IMR-90 (cell line): ENCODE data around the gene ENPEP. TPM values are rescaled to one million over a fixed set of nuclear protein-coding genes. Genes with fewer than 3 reads are reported as not detected.
"Not testable (repeated sequence)": the region's sequence is repeated elsewhere in the genome, so short reads cannot be mapped to it uniquely, and the experiment has no call there.

Experiments
- ATAC-seq: fragments of 200-7000 bp; cut with Tn5 transposase; 2 replicates; pipeline ENCODE4 v1.9.1; 2020; ENCODE audit warnings: low read depth, mild to moderate bottlenecking, moderate library complexity
- BruUV-seq: library from RNA; stranded (reverse); fragments of 400-500 nt; replicated peaks from 2 replicates; lab custom pipeline; 2021; lab: Mats Ljungman, UMichigan
- CTCF ChIA-PET: fragments of 300-600 bp; formaldehyde crosslinking; extraction: SDS; loops from one replicate; lab custom pipeline; 2021; ENCODE audit warnings: antibody characterized with exemption; lab: Yijun Ruan, JAX
- POLR2A ChIA-PET: fragments of 300-600 bp; sonication (Branson Sonifier 250); formaldehyde crosslinking; loops from one replicate; lab custom pipeline; 2022; ENCODE audit warnings: antibody characterized with exemption; ENCODE audit not compliant: unreplicated experiment; lab: Charles Lee
- DNase-seq: peaks from one replicate; pipeline ENCODE4 v3.0.0; 2013
- H2AFZ ChIP-seq: replicated peaks from 2 replicates; pipeline ENCODE3; 2013; ENCODE audit warnings: low read length, mild to moderate bottlenecking; ENCODE audit not compliant: poor library complexity
- H2AK5ac ChIP-seq: 2 replicates; pipeline ENCODE4 v1.6.1; 2013; ENCODE audit warnings: low read depth, low read length, inconsistent platforms
- H2AK9ac ChIP-seq: replicated peaks from 2 replicates; pipeline ENCODE3; 2013; ENCODE audit warnings: mild to moderate bottlenecking, low read depth, low read length, moderate library complexity; ENCODE audit not compliant: poor library complexity
- H2BK120ac ChIP-seq: 2 replicates; pipeline ENCODE4 v1.6.1; 2013; ENCODE audit warnings: low read depth, low read length, inconsistent platforms
- H2BK15ac ChIP-seq: 3 replicates; pipeline ENCODE4 v1.6.1; 2013; ENCODE audit warnings: low read depth, low read length, inconsistent platforms
- H2BK20ac ChIP-seq: 2 replicates; pipeline ENCODE4 v1.6.1; 2013; ENCODE audit warnings: low read depth, mild to moderate bottlenecking, inconsistent platforms, low read length, moderate library complexity
- H2BK5ac ChIP-seq: 2 replicates; pipeline ENCODE4 v1.6.1; 2013; ENCODE audit warnings: mild to moderate bottlenecking, low read depth, low read length, inconsistent platforms; ENCODE audit not compliant: poor library complexity, severe bottlenecking
- H3K14ac ChIP-seq: replicated peaks from 2 replicates; pipeline ENCODE4 v1.6.1; 2013; ENCODE audit warnings: low read depth, low read length, inconsistent platforms
- H3K18ac ChIP-seq: 2 replicates; pipeline ENCODE4 v1.6.1; 2013; ENCODE audit warnings: low read depth, low read length, control low read depth
- H3K23ac ChIP-seq: 2 replicates; pipeline ENCODE4 v1.6.1; 2013; ENCODE audit warnings: low read depth, low read length, inconsistent platforms
- H3K27ac ChIP-seq: 2 replicates; pipeline ENCODE4 v1.5.1; 2013; ENCODE audit warnings: mild to moderate bottlenecking, control low read depth, low read length; ENCODE audit not compliant: insufficient read depth
- H3K27me3 ChIP-seq: 2 replicates; pipeline ENCODE4 v1.6.1; 2013; ENCODE audit warnings: low read length; ENCODE audit not compliant: control insufficient read depth, insufficient read depth
- H3K36me3 ChIP-seq: 2 replicates; pipeline ENCODE4 v1.6.1; 2013; ENCODE audit warnings: low read length, mixed read lengths; ENCODE audit not compliant: control insufficient read depth, insufficient read depth
- H3K4ac ChIP-seq: 2 replicates; pipeline ENCODE4 v1.6.1; 2013; ENCODE audit warnings: low read depth, low read length, inconsistent platforms
- H3K4me1 ChIP-seq: 2 replicates; pipeline ENCODE4 v1.6.1; 2013; ENCODE audit warnings: low read length, mixed read lengths; ENCODE audit not compliant: control insufficient read depth, insufficient read depth
- H3K4me2 ChIP-seq: 2 replicates; pipeline ENCODE4 v1.6.1; 2013; ENCODE audit warnings: low read depth, mild to moderate bottlenecking, control low read depth, low read length, moderate library complexity
- H3K4me3 ChIP-seq: 2 replicates; pipeline ENCODE4 v1.5.1; 2013; ENCODE audit warnings: low read depth, mild to moderate bottlenecking, control low read depth, low read length, moderate library complexity; ENCODE audit not compliant: insufficient read depth
- H3K56ac ChIP-seq: 2 replicates; pipeline ENCODE4 v1.6.1; 2013; ENCODE audit warnings: low read length, inconsistent platforms; ENCODE audit not compliant: insufficient read depth; ENCODE audit errors: extremely low read depth
- H3K79me1 ChIP-seq, 2 experiments: 2 replicates each; pipeline ENCODE4 v1.6.1; 2013; ENCODE audit warnings: low read length in 2 of 2, inconsistent platforms in 1 of 2, low read depth in 1 of 2
- H3K9ac ChIP-seq: 2 replicates; pipeline ENCODE4 v1.6.1; 2013; ENCODE audit warnings: low read depth, low read length, control low read depth
- H3K9me1 ChIP-seq: 2 replicates; pipeline ENCODE4 v1.6.1; 2013; ENCODE audit warnings: low read length, inconsistent platforms; ENCODE audit not compliant: insufficient read depth
- H3K9me3 ChIP-seq: 2 replicates; pipeline ENCODE4 v1.6.1; 2013; ENCODE audit warnings: low read length; ENCODE audit not compliant: control insufficient read depth, insufficient read depth
- H4K20me1 ChIP-seq: 2 replicates; pipeline ENCODE4 v1.6.1; 2013; ENCODE audit warnings: low read length, inconsistent platforms; ENCODE audit not compliant: insufficient read depth
- H4K5ac ChIP-seq: 2 replicates; pipeline ENCODE4 v1.6.1; 2013; ENCODE audit warnings: mild to moderate bottlenecking, low read depth, low read length, control low read depth
- H4K8ac ChIP-seq, 2 experiments: 2 replicates each; pipeline ENCODE4 v1.6.1; 2013; ENCODE audit warnings: low read depth in 2 of 2, low read length in 2 of 2, control low read depth in 1 of 2, inconsistent platforms in 1 of 2
- H4K91ac ChIP-seq: 2 replicates; pipeline ENCODE4 v1.6.1; 2013; ENCODE audit warnings: low read depth, low read length, inconsistent platforms; ENCODE audit not compliant: insufficient read depth
- POLR2A ChIP-seq: IDR thresholded peaks from 2 replicates; pipeline ENCODE4 v1.6.1; 2012; ENCODE audit warnings: mild to moderate bottlenecking, low read depth, low read length
- RAD21 ChIP-seq: IDR thresholded peaks from 2 replicates; pipeline ENCODE4 v1.6.1; 2012; ENCODE audit warnings: low read length, improper control_type of control experiment
- WGBS, 2 experiments: methylation state at CpG; one replicate each; pipeline versions ENCODE4 v1.1.5 to v1.1.7; 2013; ENCODE audit warnings: missing lambda C conversion rate in 2 of 2; ENCODE audit not compliant: insufficient read length in 1 of 2; ENCODE audit errors: extremely low coverage in 2 of 2; 5-methylcytosine and 5-hydroxymethylcytosine counted together
- dilution Hi-C: fragments of 300-500 bp; cut with HindIII; formaldehyde crosslinking; loops from one replicate; pipeline ENCODE4 v1.14.3; 2018; ENCODE audit warnings: low sequenced_read_pairs; ENCODE audit not compliant: unreplicated experiment
- in situ Hi-C: fragments of 300-500 bp; cut with MboI; formaldehyde crosslinking; loops from 3 replicates; pipeline ENCODE4 v1.14.3; 2019; ENCODE audit warnings: low sequenced_read_pairs, inconsistent platforms, mixed read lengths
- intact Hi-C: fragments of 100-400 bp; cut with micrococcal nuclease; formaldehyde crosslinking; loops from 2 replicates; pipeline ENCODE4 v1.10.0; 2022
- polyA plus RNA-seq, 3 experiments: library from polyadenylated mRNA; depleted of rRNA; stranded (reverse); fragments of >200 nt; gene quantifications; 2 replicates each; pipeline ENCODE4 v1.2.3, GENCODE V29; 2012; ENCODE audit warnings: low replicate concordance in 1 of 3
- total RNA-seq: library from RNA; depleted of rRNA; stranded (reverse); fragments of >200 nt; gene quantifications from 2 replicates; pipeline ENCODE4 v1.2.3, GENCODE V29; 2012
- TF ChIP-seq, protein P1 (sequence below): conservative IDR thresholded peaks from 2 replicates; pipeline ENCODE4 v1.5.1; 2012; ENCODE audit warnings: mild to moderate bottlenecking, low read depth, low read length, improper control_type of control experiment

The ENPEP gene
- total and polyA plus RNA-seq, 2 of the 4 experiments (the other 2 are of a cell fraction) = 0.12 to 0.18 TPM

DNA sequence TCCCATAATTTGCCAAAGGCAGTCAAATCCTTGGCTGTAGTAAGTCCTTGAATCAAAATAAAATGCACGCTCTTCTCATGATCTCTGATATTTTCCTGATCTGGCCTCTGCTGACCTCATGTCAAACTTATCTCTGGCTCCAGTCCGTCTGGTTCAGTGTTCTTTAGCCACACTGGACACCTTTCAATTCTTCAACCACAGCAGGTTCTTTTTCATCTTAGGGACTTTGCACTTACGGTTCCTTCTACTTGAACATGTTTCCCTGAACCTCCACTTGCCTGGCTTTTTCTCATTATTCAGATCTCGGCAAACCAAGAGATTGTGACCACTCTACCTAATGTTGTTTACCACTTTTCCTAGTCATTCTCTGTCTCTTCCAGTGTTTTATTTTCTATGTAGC is 10.3 kb downstream of the ENPEP start:
- H3K4me1 ChIP-seq = no peaks in the 10 kb centered on the region
- H2BK5ac ChIP-seq = no peak overlapping the region
- no peak for DNase-seq
- no peak overlapping the region for H3K56ac ChIP-seq
- no peak overlapping the region for H3K18ac ChIP-seq
- no peak overlapping the region for H2BK15ac ChIP-seq
- H3K9ac ChIP-seq = no peak overlapping the region
- H2AK9ac ChIP-seq = no peak overlapping the region
- ChIA-PET POLR2A (no interaction called here), CTCF (no interaction called here)
- no peak overlapping the region for H4K5ac ChIP-seq
- in situ Hi-C loops = no loop called here
- H3K23ac ChIP-seq = no peak overlapping the region
- no peaks in the 10 kb centered on the region for H4K20me1 ChIP-seq
- H4K8ac ChIP-seq = no peak overlapping the region
- ATAC-seq = no peak
- H3K79me1 ChIP-seq = no peaks in the 10 kb centered on the region
- no peaks in the 10 kb centered on the region for H3K9me1 ChIP-seq
- no peak overlapping the region for H2AFZ ChIP-seq
- intact Hi-C loops = no loop called here
- no peak overlapping the region for H3K4me2 ChIP-seq
- H2AK5ac ChIP-seq = no peak overlapping the region
- H3K14ac ChIP-seq = no peak overlapping the region
- H3K27ac ChIP-seq = no peak overlapping the region
- H4K91ac ChIP-seq = no peak overlapping the region
- dilution Hi-C loops = no loop called here
- no peak overlapping the region for H2BK120ac ChIP-seq
- 56% methylated on average over 3 of the region's 4 CpGs; no CpG with 5 or more reads in 1 of the 2 experiments for WGBS, 2 experiments
- H3K27me3 ChIP-seq = no peaks in the 10 kb centered on the region
- H3K36me3 ChIP-seq = no peaks in the 10 kb centered on the region
- no peak for TF ChIP-seq POLR2A
- TF ChIP-seq RAD21 = no peak
- TF ChIP-seq, protein P1, sequence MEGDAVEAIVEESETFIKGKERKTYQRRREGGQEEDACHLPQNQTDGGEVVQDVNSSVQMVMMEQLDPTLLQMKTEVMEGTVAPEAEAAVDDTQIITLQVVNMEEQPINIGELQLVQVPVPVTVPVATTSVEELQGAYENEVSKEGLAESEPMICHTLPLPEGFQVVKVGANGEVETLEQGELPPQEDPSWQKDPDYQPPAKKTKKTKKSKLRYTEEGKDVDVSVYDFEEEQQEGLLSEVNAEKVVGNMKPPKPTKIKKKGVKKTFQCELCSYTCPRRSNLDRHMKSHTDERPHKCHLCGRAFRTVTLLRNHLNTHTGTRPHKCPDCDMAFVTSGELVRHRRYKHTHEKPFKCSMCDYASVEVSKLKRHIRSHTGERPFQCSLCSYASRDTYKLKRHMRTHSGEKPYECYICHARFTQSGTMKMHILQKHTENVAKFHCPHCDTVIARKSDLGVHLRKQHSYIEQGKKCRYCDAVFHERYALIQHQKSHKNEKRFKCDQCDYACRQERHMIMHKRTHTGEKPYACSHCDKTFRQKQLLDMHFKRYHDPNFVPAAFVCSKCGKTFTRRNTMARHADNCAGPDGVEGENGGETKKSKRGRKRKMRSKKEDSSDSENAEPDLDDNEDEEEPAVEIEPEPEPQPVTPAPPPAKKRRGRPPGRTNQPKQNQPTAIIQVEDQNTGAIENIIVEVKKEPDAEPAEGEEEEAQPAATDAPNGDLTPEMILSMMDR = no peak
- BruUV-seq = no TSS peak
- H3K4me3 ChIP-seq = no peak overlapping the region
- no peak overlapping the region for H3K4ac ChIP-seq
- no peak overlapping the region for H2BK20ac ChIP-seq
- H3K9me3 ChIP-seq = no peaks in the 10 kb centered on the region

DNA sequence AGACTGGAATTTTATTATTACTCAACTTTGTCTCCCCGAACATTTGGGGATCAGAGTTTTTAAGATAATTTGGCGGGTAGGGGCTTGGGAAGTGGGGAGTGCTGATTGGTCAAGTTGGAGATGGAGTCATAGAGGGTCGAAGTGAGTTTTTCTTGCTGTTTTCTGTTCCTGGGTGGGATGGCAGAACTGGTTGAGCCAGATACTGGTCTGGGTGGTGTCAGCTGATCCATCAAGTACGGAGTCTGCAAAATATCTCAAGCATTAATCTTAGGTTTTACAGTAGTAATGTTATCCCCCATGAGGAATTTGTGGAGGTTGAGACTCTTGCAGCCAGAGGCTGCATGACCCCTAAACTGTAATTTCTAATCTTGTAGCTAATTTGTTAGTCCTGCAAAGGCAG is 10.9 kb downstream of the ENPEP start:
- POLR2A ChIA-PET, H2AFZ ChIP-seq, H3K27ac ChIP-seq, in situ Hi-C loops, H2BK5ac ChIP-seq, CTCF ChIA-PET, H4K8ac ChIP-seq, ATAC-seq, H3K9ac ChIP-seq, H3K4me2 ChIP-seq, H3K4ac ChIP-seq, H2BK15ac ChIP-seq, H3K56ac ChIP-seq, H3K9me1 ChIP-seq, H2BK20ac ChIP-seq, DNase-seq, intact Hi-C loops, dilution Hi-C loops, H3K36me3 ChIP-seq, H4K20me1 ChIP-seq, BruUV-seq, H3K9me3 ChIP-seq, H3K79me1 ChIP-seq, H3K18ac ChIP-seq, H4K91ac ChIP-seq, H2AK9ac ChIP-seq, H2BK120ac ChIP-seq, H3K27me3 ChIP-seq, H3K14ac ChIP-seq, H3K4me1 ChIP-seq, H2AK5ac ChIP-seq, H4K5ac ChIP-seq, H3K4me3 ChIP-seq, H3K23ac ChIP-seq: not testable (repeated sequence)
- WGBS, 2 experiments = no CpG with 5 or more reads among the region's 4 CpGs
